KBM-7 (cell line): ENCODE results near the gene NRP1.

Source experiments
- DNase-seq: peaks from one replicate; pipeline ENCODE4 v3.0.0-alpha.2; 2015
- in situ Hi-C: fragments of 300-500 bp; cut with MboI; formaldehyde crosslinking; loops from 2 replicates; pipeline ENCODE4 v1.14.3; 2020; ENCODE audit warnings: low sequenced_read_pairs, low pct_unique_long_range_greater_than_20kb, mixed read lengths

NRP1 gene

DNA sequence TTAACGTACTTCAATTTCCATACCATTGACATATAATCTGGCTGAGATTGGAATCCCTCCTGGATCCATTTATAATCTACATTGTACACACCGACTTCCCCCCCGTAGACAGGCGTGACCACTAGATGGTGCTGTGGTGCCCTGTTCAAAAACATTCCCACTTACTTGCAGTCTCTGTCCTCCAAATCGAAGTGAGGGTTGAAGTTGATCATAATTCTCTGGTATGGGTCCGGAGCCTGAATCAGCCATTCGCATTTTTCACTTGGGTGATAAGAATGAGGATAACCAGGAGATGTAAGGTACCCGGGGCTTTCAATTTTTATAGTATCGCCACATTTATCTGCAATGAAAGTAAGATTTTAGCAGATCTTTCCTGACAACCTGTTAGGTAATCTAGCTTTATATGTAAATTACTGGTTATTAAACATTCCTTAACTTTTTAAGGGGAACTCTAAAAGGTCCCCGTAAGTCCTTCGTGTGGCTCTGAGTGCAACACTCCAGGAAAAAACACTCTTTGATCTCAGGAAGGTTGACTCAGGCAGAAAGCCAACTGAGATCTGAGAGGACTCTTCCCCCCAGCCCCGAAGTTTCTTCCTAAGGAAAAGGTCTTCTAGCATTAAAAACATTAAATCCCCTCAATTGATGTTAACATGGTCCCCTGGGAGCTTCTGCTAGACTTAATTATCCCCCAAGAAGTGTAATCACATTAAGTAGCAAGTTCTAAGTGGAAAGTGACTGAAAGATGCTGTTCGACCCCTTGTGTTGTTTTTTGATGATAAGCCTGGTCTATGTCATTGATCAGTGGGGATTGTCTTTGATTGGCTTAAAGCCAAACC lies 3.7 kb downstream of the NRP1 start:
- in situ Hi-C loops: loop anchor here (25.0 kb wide), 1 partner anchor 1307 kb away; no protein-coding TSS in a partner anchor
- peak; percentile 86 for DNase-seq

- DNase-seq: no peak
- in situ Hi-C loops: loop anchor here (25.0 kb wide), 1 partner anchor 1308 kb away; no protein-coding TSS in a partner anchor
Observed at GRCh38 chr10:33329178-33329577, 5.3 kb downstream of the NRP1 start.

DNA sequence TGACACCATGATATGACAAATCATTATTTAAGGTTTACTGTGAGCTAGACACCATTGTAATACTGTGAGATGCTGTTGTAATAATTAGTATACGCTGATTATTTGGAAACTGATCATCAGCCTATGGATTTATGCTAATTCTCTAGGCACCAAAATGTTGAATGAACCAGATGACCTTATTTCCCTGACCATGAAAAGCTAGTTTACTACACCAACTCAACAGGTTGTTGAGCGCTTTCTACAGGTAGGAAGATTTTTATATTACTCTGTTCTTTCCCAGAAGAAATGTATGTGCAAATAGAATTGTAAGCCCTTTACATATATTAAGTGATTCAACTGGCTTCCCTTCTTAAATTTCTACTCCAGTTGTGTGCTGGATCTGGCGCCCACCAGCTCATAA lies 6.2 kb downstream of the NRP1 start:
- no peak for DNase-seq
- in situ Hi-C loops: loop anchor here (25.0 kb wide), 1 partner anchor 1309 kb away; no protein-coding TSS in a partner anchor

- no peak for DNase-seq
- in situ Hi-C loops: loop anchor here (25.0 kb wide), 1 partner anchor 1310 kb away; no protein-coding TSS in a partner anchor
Observed at GRCh38 chr10:33327751-33328150, 6.7 kb downstream of the NRP1 start.

- no peak for DNase-seq
- in situ Hi-C loops: loop anchor here (25.0 kb wide), 1 partner anchor 1310 kb away; no protein-coding TSS in a partner anchor
Observed at GRCh38 chr10:33326933-33327332, 7.5 kb downstream of the NRP1 start.

GRCh38 chr10:33325929-33326328 lies 8.5 kb downstream of the NRP1 start:
- DNase-seq: no peak
- in situ Hi-C loops: loop anchor here (25.0 kb wide), 1 partner anchor 1311 kb away; no protein-coding TSS in a partner anchor

GRCh38 chr10:33323721-33324120 lies 10.7 kb downstream of the NRP1 start:
- DNase-seq: no peak
- in situ Hi-C loops: no loop called here

DNA sequence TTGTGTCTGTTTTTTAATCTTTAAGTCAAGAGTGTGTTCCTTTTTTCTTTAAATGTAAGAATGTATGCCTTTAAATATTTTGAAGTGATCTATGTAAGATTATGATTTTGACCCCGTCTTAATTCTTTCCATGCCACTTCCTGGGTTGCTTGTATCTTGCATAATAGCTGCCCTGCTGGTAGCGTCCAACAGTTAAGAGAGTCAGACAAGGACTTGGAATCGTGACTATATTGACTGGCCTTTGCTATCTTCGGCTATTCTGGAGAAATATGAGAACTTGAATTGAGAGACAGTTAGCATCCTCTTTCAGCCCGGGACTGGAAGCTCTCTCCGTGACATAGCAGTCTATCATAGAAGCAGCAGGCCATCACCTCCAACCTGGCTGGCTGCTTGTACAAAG lies 13.0 kb downstream of the NRP1 start:
- no peak for DNase-seq
- in situ Hi-C loops: no loop called here

DNA sequence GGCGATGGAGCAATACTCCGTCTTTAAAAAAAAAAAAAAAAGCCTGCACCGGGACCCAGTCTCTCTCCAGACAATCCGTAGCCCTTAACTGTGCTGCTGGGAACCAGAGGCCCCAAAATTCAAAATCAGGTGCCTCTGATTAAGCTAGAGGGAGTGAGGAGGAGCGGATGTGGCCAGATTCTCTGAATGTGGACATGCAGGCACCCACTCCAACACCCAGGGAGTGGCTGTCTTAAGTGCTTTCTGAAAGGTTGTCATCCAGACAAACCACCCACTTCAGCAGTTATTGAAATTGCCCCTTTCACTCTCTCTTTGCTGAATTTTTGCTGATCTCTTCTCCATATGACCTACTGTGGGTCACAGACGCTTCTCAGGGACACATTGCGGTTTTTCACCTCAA lies 14.2 kb downstream of the NRP1 start:
- in situ Hi-C loops: no loop called here
- no peak for DNase-seq

DNA sequence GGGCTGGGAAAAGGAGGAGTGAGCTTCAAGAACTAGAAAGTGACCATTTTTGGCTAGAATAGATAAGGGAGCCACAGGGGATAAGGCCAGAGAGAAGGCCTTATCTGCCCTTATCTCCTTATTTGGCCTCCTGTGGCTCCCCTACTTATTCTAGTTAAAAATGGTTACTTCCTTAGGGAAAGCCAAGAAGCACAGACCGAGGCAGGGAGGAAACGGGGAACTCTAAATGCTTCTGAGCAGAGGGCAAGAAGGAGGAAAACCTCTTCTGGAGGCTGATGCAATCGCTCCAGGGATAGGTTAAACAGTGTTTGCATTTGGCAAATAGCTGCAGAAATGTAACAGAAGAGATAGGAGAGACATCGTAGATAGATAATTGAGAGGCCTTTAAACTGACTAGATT lies 18.6 kb downstream of the NRP1 start:
- no peak for DNase-seq
- in situ Hi-C loops: no loop called here

- DNase-seq: no peak
Observed at GRCh38 chr10:33314811-33315561, 19.5 kb downstream of the NRP1 start.

DNA sequence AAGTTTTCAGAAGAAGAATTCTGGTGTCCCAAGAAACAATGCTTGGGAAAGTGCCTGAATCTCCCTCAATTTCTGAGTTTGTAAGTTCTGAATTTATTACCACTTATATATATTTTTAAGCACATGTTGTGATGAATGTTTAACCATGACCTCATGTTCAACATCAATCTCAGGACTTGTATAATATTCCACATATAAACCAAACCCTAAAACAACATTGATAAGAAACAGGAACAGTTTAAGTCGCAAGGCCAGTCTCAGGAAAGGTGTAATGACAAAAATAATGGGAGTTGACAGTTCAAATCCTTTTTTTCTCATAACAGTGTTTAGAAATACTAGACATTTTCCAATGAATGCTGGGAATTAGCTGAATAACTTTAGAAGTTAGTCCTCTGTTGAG lies 22.8 kb downstream of the NRP1 start:
- DNase-seq: no peak
- in situ Hi-C loops: no loop called here

More at GRCh38 chr10:33314811-33315561, 19.5 kb downstream of the NRP1 start:
- in situ Hi-C loops: no loop called here

DNA sequence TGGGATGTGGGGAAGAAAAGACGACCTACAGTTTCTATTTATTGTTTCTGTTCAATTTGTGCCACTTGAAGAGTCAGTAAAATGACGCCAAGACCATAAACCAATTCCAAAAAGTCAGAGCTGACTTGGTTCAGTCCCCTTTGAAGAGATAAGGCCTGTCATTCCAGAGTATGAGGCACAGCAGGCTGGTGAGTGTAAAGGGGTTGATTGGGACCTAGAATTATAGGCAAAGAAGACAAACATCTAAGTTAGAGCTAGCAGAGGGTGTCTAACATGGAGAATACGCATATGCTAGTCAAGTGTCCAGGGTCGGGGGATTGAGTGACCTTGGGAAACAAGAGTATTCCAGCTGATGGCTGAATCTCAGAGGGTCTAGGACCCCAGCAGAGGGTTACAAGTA lies 23.6 kb downstream of the NRP1 start:
- DNase-seq: no peak
- in situ Hi-C loops: no loop called here

GRCh38 chr10:33309406-33309805 lies 25.1 kb downstream of the NRP1 start:
- in situ Hi-C loops: no loop called here

GRCh38 chr10:33307835-33308234 lies 26.6 kb downstream of the NRP1 start:
- in situ Hi-C loops: no loop called here
- no peak for DNase-seq

More at GRCh38 chr10:33309406-33309805, 25.1 kb downstream of the NRP1 start:
- DNase-seq: no peak

DNA sequence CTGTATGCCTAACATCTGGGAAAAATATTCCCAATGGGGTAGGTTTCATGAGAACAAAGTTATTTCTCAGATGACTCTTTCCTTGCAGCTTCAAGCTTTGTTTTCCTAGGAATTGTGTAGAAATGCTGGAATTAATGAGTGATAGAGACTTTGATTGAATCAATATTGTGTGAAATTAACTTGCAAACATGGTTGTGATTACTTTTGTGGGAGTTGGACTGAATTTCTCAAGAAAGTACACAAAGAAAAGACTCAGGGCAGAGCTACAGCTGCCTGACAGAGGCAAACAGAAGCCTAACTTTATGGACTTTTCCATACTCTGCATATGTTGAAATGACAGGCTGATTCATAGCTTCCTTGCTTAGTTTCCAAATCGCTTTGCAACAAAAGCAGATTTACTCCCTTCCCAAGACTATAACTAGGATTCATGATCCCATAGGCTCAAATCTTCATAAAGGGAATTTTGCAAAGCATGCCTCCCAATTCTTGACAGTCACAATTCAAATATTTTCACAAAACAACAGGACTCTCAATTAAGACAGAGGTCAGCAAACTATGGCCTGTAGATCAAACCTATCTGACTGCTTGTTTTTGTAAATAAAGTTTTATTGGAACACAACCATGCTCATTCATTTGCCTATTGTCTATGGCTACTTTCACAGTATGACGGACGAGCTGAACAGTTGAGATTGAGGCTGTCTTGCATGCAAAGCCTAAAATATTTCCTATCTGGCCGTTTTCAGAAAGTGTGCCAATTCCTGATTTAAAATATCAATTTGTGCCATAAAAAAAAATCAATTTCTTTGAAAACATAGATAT lies 27.6 kb downstream of the NRP1 start:
- DNase-seq: no peak
- in situ Hi-C loops: no loop called here

DNA sequence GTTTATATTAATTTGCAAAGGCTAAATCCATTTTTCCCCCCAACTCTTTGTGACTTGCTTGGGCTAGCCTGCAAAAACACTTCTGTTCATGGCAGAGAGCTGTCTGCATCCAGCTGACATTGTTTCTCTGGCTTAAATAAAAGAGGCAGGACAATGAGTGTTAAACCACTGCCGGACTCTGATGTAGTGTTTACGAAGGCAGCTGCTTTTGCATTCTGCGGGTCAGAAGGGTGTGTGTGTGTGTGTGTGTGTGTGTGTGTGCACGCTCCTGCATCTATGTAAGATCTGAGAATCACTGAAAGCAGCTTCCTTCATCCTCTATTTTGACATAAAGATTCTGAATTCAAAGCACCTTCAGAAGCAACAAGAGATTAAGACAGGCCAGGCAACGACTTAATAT lies 28.3 kb downstream of the NRP1 start:
- in situ Hi-C loops: no loop called here
- no peak for DNase-seq

DNA sequence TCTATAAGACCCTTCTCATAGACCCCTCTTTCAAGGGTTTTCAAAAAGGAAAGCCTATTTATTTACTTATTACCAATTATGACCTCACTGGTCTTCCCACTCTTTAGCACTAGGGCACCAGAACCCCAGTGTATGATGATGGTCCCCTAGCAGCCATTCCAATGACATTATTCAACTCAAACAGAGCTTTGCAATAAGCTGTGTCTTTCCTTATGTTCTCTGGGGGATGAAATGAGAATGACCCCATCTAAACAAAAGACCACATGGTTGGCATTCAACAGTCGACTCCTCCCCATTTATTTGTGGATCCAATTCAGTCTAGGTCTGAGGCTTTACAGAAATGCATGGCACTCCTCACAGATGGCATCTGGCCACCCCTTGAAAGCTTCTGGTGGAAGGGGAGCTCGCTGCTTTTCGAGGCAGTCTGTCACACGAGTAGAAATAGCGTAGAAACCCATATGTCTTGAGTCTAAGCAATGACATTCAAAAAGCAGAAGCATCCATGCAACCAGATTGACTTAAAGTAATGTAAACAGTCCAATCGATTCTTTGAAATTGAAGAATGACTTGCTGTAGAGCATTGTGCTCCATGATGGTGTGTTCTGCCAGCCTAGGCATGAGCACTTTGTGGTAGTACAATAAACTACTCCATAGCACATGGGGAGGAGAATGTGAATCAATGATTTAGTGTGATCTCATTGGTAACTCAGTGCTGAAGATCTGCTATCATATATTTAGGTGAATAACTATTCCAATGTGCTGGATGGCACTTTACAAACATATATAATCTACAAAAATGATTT lies 29.8 kb downstream of the NRP1 start:
- DNase-seq: no peak
- in situ Hi-C loops: no loop called here
